Lower leg skin (tissue), 3 donors: ENCODE results near the gene TEX54.

Experiments used
- CTCF ChIP-seq, 3 donors: fragments of 450-650 bp; IDR thresholded peaks; one replicate each; pipeline ENCODE4 v1.5.1; 2016; ENCODE audit warnings: antibody characterized with exemption in 3 of 3, mild to moderate bottlenecking in 3 of 3, moderate library complexity in 2 of 3
- POLR2A ChIP-seq, 2 donors: fragments of 450-650 bp; IDR thresholded peaks; one replicate each; pipeline ENCODE4 v1.6.1; 2016 to 2017; ENCODE audit warnings: antibody characterized with exemption in 2 of 2, mild to moderate bottlenecking in 1 of 2, moderate library complexity in 1 of 2

DNA sequence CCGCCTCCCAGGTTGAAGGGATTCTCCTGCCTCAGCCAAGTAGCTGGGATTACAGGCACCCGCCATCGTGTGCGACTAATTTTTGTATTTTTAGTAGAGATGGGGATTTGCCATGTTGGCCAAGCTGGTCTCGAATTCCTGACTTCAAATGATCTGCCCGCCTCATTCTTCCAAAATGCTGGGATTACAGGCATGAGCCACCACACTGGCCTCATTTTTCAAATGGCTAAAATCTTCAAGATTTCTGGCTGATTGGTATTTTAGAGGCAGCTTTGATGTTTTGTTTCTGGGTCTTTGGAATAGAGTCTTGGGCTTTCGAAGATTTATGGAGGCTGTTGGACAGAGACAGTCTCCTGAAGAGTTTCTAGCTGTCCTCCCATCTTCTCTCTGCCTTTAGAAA, 42.2 kb upstream of the TEX54 start:
- no peak for TF ChIP-seq POLR2A (IDR thresholded peaks at IDR 0.05)
- TF ChIP-seq CTCF (IDR thresholded peaks at IDR 0.05): no peak
